ENCODE measurements around the gene YJU2. TPM values are rescaled to one million over a fixed set of nuclear protein-coding genes. Genes with fewer than 3 reads are reported as not detected.

The YJU2 gene
- total and polyA plus RNA-seq, 2 of the 8 experiments (the other 6 are each of a cell fraction or from before 2014, with no cell fraction given) = 26.8 to 27.7 TPM

GRCh38 chr19:4200940-4201542 is 45.8 kb upstream of the YJU2 start:
- no peak overlapping the region for H3K18ac ChIP-seq (ENCODE audit: extremely low read depth, low read length)
- no peak overlapping the region for H3K23ac ChIP-seq (ENCODE audit: insufficient read length)
- no peaks in the 10 kb centered on the region for H3K79me1 ChIP-seq (ENCODE audit: low read depth, low read length)
- 77% methylated on average over 2 of the region's 2 CpGs; no CpG with 5 or more reads in 1 of the 2 experiments for WGBS, 2 experiments (ENCODE audit: extremely low coverage in 1 of 2, insufficient coverage in 1 of 2, insufficient read length in 1 of 2, insufficient replicate concordance in 2 of 2, low coverage in 1 of 2, low lambda C conversion rate in 2 of 2, missing lambda C conversion rate in 1 of 2)
- no peak overlapping the region for H2BK12ac ChIP-seq (ENCODE audit: low read depth, low read length)
- DNase-seq (ENCODE audit: low read depth in 1 of 2, low spot score in 2 of 2) (no peak), FAIRE-seq (no peak)
- H4K91ac ChIP-seq (replicated peaks; ENCODE audit: insufficient read length, low read length) = no peak overlapping the region
- no peak overlapping the region for H3K4ac ChIP-seq (replicated peaks; ENCODE audit: insufficient read length, low read depth, low read length)
- no peak overlapping the region for H2AFZ ChIP-seq (ENCODE audit: low read length)
- H3K27me3 ChIP-seq (replicated peaks in 1 of 4; ENCODE audit: control insufficient read depth in 3 of 4, extremely low read depth in 1 of 4, insufficient read depth in 3 of 4, low read length in 3 of 4) = peaks cover 0 to 7% (median 3%) of the 10 kb centered on the region in 4 experiments; a peak in 2 of 7 replicates
- TF ChIP-seq SAP30 (IDR thresholded peaks at IDR 0.05; ENCODE audit: insufficient read depth, insufficient replicate concordance, low read length) = no peak
- H3K36me3 ChIP-seq (ENCODE audit: control insufficient read depth in 2 of 4, insufficient read depth in 4 of 4, low read length in 3 of 4) = no peaks in the 10 kb centered on the region
- H3K23me2 ChIP-seq (ENCODE audit: low read depth, low read length) = peaks cover 4% of the 10 kb centered on the region
- H3K4me1 ChIP-seq (replicated peaks in 1 of 4; ENCODE audit: control insufficient read depth in 3 of 4, insufficient read depth in 4 of 4, low read length in 3 of 4) = no peaks in the 10 kb centered on the region; a peak in 2 of 7 replicates
- H4K20me1 ChIP-seq (replicated peaks in 1 of 2; ENCODE audit: control insufficient read depth in 1 of 2, insufficient read depth in 2 of 2, low read length in 2 of 2) = no peaks in the 10 kb centered on the region
- no peak overlapping the region for H2BK5ac ChIP-seq (ENCODE audit: low read depth, low read length)
- POLR2A ChIA-PET (ENCODE audit: partially characterized antibody) = interaction anchor here (1.4 to 1.6 kb wide), 2 partner anchors 22 to 215 kb away, joined by 5 to 7 read pairs; partner anchors contain the start of gene EEF2
- no peak overlapping the region for H4K5ac ChIP-seq (ENCODE audit: insufficient read length, low read depth, low read length)
- H2BK120ac ChIP-seq (replicated peaks; ENCODE audit: low read depth, low read length) = no peak overlapping the region
- H3K27ac ChIP-seq (ENCODE audit: low read depth, low read length) = no peak overlapping the region
- no peak overlapping the region for H2BK20ac ChIP-seq (ENCODE audit: low read length)
- CTCF ChIA-PET (ENCODE audit: partially characterized antibody) = interaction anchor here (0.8 to 8.5 kb wide), 20 partner anchors 9 to 111 kb away, joined by 3 to 91 read pairs (median 4); partner anchors contain the start of gene EBI3
- no peak overlapping the region for H4K8ac ChIP-seq (ENCODE audit: extremely low read depth, insufficient read depth, low read length)
- no peak overlapping the region for H3K56ac ChIP-seq (replicated peaks; ENCODE audit: insufficient read length, low read depth, low read length)
- no peak overlapping the region for H2AK5ac ChIP-seq (ENCODE audit: low read depth, low read length)
- no peak overlapping the region for H3K9ac ChIP-seq (replicated peaks in 1 of 4; ENCODE audit: extremely low read depth in 1 of 4, low read depth in 3 of 4, low read length in 3 of 4)
- no peak overlapping the region for H3K14ac ChIP-seq (ENCODE audit: insufficient read length)
- H2BK15ac ChIP-seq (ENCODE audit: low read length) = no peak overlapping the region
- no peaks in the 10 kb centered on the region for H3K9me3 ChIP-seq (ENCODE audit: insufficient read depth in 2 of 2, low read depth in 1 of 2, low read length in 1 of 2)
- no peak overlapping the region for H3K4me2 ChIP-seq (ENCODE audit: insufficient read depth in 1 of 2, low read depth in 2 of 2, low read length in 2 of 2)
- H3K4me3 ChIP-seq (ENCODE audit: extremely low read depth in 1 of 4, insufficient read depth in 2 of 4, low read depth in 3 of 4, low read length in 4 of 4) = no peak overlapping the region
- no peaks in the 10 kb centered on the region for H3K79me2 ChIP-seq (ENCODE audit: control insufficient read depth in 1 of 2, insufficient read depth in 2 of 2, low read length in 2 of 2)
